B cell (primary cell): Measurements from ENCODE around the gene VN1R5. TPM values are rescaled to one million over a fixed set of nuclear protein-coding genes. Genes with fewer than 3 reads are reported as not detected.

ENCODE experiments used
- ATAC-seq: fragments of 200-7000 bp; cut with Tn5 transposase; one replicate; pipeline ENCODE4 v1.10.0; 2021; ENCODE audit warnings: low read depth, mild to moderate bottlenecking, moderate number of reproducible peaks, moderate library complexity
- CTCF ChIA-PET: fragments of 350-600 bp; sonication (Branson Sonifier 250); formaldehyde crosslinking; loops from one replicate; lab custom pipeline; 2021; ENCODE audit warnings: antibody characterized with exemption, inconsistent platforms; lab: Charles Lee
- POLR2A ChIA-PET: fragments of 350-600 bp; sonication (Branson Sonifier 250); formaldehyde crosslinking; loops from one replicate; lab custom pipeline; 2021; ENCODE audit warnings: antibody characterized with exemption; lab: Charles Lee
- DNase-seq: peaks from one replicate; pipeline ENCODE4 v3.0.0; 2013
- H2AFZ ChIP-seq: 2 replicates; pipeline ENCODE4 v1.6.1; 2012; ENCODE audit warnings: mild to moderate bottlenecking, low read depth, low read length; ENCODE audit not compliant: insufficient read depth, poor library complexity, severe bottlenecking
- H3K27ac ChIP-seq, 2 donors: 1 replicate in 1 of 2; 2 replicates in 1 of 2; pipeline ENCODE4 v1.5.1; 2012 to 2013; ENCODE audit warnings: low read length in 2 of 2, mild to moderate bottlenecking in 2 of 2, moderate library complexity in 1 of 2
- H3K27me3 ChIP-seq, 4 experiments: fragments of 200-600 bp in 1 of 4; sonication (generic) in 1 of 4; replicated peaks in 1 of 4; 1 replicate in 2 of 4; 2 replicates in 2 of 4; pipeline versions ENCODE4 v1.6.1 to v1.7.0; 2013 to 2016; ENCODE audit warnings: low read length in 3 of 4, mild to moderate bottlenecking in 2 of 4, mixed read lengths in 1 of 4, moderate library complexity in 1 of 4; ENCODE audit not compliant: insufficient read depth in 4 of 4, control insufficient read depth in 3 of 4; ENCODE audit errors: control extremely low read depth in 1 of 4
- H3K36me3 ChIP-seq, 2 experiments: replicated peaks in 1 of 2; 1 replicate in 1 of 2; 2 replicates in 1 of 2; pipeline versions ENCODE4 v1.6.1 to v1.7.1; 2013; ENCODE audit warnings: low read length in 1 of 2; ENCODE audit not compliant: insufficient read depth in 2 of 2, control insufficient read depth in 1 of 2; ENCODE audit errors: control extremely low read depth in 1 of 2, extremely low read depth in 1 of 2
- H3K4me1 ChIP-seq, 2 donors: fragments of 200-600 bp in 1 of 2; sonication (generic) in 1 of 2; 1 replicate in 1 of 2; 2 replicates in 1 of 2; pipeline versions ENCODE4 v1.5.1 to v1.6.1; 2013 to 2017; ENCODE audit warnings: low read length in 2 of 2; ENCODE audit not compliant: control insufficient read depth in 2 of 2, insufficient read depth in 2 of 2
- H3K4me2 ChIP-seq: replicated peaks from 2 replicates; pipeline ENCODE3; 2012; ENCODE audit warnings: mild to moderate bottlenecking, low read depth, low read length; ENCODE audit not compliant: poor library complexity, severe bottlenecking
- H3K4me3 ChIP-seq, 5 experiments: fragments of 200-600 bp in 1 of 5; sonication (generic) in 1 of 5; 1 replicate in 3 of 5; 2 replicates in 2 of 5; pipeline versions ENCODE4 v1.5.1 to v1.7.0; 2011 to 2016; ENCODE audit warnings: low read length in 4 of 5, mild to moderate bottlenecking in 4 of 5, low read depth in 2 of 5, control low read depth in 1 of 5, moderate library complexity in 1 of 5; ENCODE audit not compliant: insufficient read depth in 1 of 5; ENCODE audit errors: control extremely low read depth in 1 of 5, extremely low read depth in 1 of 5
- H3K79me2 ChIP-seq: fragments of 200-600 bp; sonication (generic); one replicate; pipeline ENCODE4 v1.6.0; 2016; ENCODE audit warnings: low read length; ENCODE audit not compliant: control insufficient read depth, insufficient read depth
- H3K9ac ChIP-seq: fragments of 200-600 bp; sonication (generic); 2 replicates; pipeline ENCODE4 v1.6.1; 2017; ENCODE audit warnings: mild to moderate bottlenecking, low read length, moderate library complexity
- H3K9me3 ChIP-seq, 3 donors: one replicate each; pipeline versions ENCODE4 v1.6.1 to v1.7.1; 2013; ENCODE audit warnings: low read length in 2 of 3; ENCODE audit not compliant: control insufficient read depth in 2 of 3, insufficient read depth in 1 of 3; ENCODE audit errors: control extremely low read depth in 1 of 3
- H4K20me1 ChIP-seq: 2 replicates; pipeline ENCODE4 v1.6.0; 2012; ENCODE audit warnings: mild to moderate bottlenecking, low read length; ENCODE audit not compliant: insufficient read depth, control insufficient read depth, poor library complexity, severe bottlenecking
- H3K27ac Mint-ChIP-seq: one replicate; pipeline ENCODE4 v1.8.0; 2021; ENCODE audit warnings: mixed read lengths
- H3K27me3 Mint-ChIP-seq: one replicate; pipeline ENCODE4 v1.8.0; 2021; ENCODE audit warnings: mixed read lengths
- H3K4me1 Mint-ChIP-seq: one replicate; pipeline ENCODE4 v1.8.0; 2021; ENCODE audit warnings: mixed read lengths
- H3K4me3 Mint-ChIP-seq: one replicate; pipeline ENCODE4 v1.8.0; 2021; ENCODE audit warnings: mixed read lengths
- H3K9me3 Mint-ChIP-seq: one replicate; pipeline ENCODE4 v1.8.0; 2022; ENCODE audit warnings: mixed read lengths; ENCODE audit not compliant: insufficient read depth
- EZH2 ChIP-seq: IDR thresholded peaks from 2 replicates; pipeline ENCODE4 v1.6.1; 2012; ENCODE audit warnings: borderline replicate concordance, low read depth, mild to moderate bottlenecking, moderate library complexity, low read length; ENCODE audit not compliant: insufficient read depth, poor library complexity, severe bottlenecking
- WGBS: methylation state at CpG from one replicate; pipeline ENCODE4 v1.1.5; 2013; ENCODE audit warnings: missing lambda C conversion rate; ENCODE audit not compliant: insufficient coverage; 5-methylcytosine and 5-hydroxymethylcytosine counted together
- intact Hi-C: fragments of 100-400 bp; cut with micrococcal nuclease; formaldehyde crosslinking; loops from one replicate; pipeline ENCODE4 v1.10.0; 2022
- polyA plus RNA-seq: library from polyadenylated mRNA; depleted of rRNA; stranded (reverse); fragments of >200 nt; gene quantifications from 2 replicates; pipeline ENCODE4 v1.2.3, GENCODE V29; 2012
- total RNA-seq, 2 donors: library from RNA; stranded (reverse); fragments of 120-200 nt in 1 of 2; gene quantifications; 1 replicate in 1 of 2; 2 replicates in 1 of 2; pipeline versions ENCODE4 v1.2.3 to v1.2.4, GENCODE V29; 2013 to 2022
- TF ChIP-seq, protein P1 (sequence below): fragments of 200-600 bp; IDR thresholded peaks from one replicate; pipeline ENCODE4 v1.8.0; 2022; ENCODE audit warnings: antibody characterized with exemption, mild to moderate bottlenecking

Gene VN1R5
- total and polyA plus RNA-seq, 2 donors (not counting 1 experiment from before 2014, with no cell fraction given): not detected

DNA sequence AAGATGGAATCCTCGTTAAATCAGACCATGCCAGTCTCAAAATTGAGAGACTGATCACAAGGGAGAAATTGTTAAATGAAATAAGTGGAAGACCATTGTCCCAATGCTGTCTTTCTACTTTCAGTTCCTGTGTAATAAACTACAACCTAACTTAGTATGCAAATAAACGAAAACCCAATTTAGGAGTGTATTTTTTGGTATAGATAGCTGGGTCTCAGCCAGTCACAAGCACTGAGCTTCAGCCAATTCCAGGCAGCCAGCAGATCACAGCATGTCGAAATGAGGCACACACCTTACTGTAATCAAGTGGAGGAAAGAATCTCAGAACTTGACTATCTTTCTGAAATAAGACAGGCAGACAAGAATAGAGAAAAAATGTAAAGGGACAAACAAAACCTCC lies 33.0 kb upstream of the VN1R5 start:
- Histone ChIP-seq H3K27ac (no peak overlapping the region), H3K9ac (no peak overlapping the region), H3K4me1 (no peaks in the 10 kb centered on the region), H4K20me1 (no peaks in the 10 kb centered on the region), H3K4me3 (no peak overlapping the region), H3K4me2 (no peak overlapping the region), H3K36me3 (no peaks in the 10 kb centered on the region), H2AFZ (no peak overlapping the region), H3K27me3 (peaks cover 0 to 8% (median 3%) of the 10 kb centered on the region in 4 experiments), H3K9me3 (peaks cover 3 to 14% (median 3%) of the 10 kb centered on the region in 3 donors), H3K79me2 (no peaks in the 10 kb centered on the region)
- no CpG with 5 or more reads among the region's 3 CpGs for WGBS
- Mint-ChIP-seq H3K9me3 (peaks cover 14% of the 10 kb centered on the region), H3K27ac (no peak overlapping the region), H3K27me3 (peaks cover 20% of the 10 kb centered on the region), H3K4me1 (no peaks in the 10 kb centered on the region), H3K4me3 (no peak overlapping the region)
- intact Hi-C loops: no loop called here
- POLR2A ChIA-PET: no interaction called here
- CTCF ChIA-PET: no interaction called here
- DNase-seq: no peak
- no peak for TF ChIP-seq EZH2
- TF ChIP-seq, protein P1, sequence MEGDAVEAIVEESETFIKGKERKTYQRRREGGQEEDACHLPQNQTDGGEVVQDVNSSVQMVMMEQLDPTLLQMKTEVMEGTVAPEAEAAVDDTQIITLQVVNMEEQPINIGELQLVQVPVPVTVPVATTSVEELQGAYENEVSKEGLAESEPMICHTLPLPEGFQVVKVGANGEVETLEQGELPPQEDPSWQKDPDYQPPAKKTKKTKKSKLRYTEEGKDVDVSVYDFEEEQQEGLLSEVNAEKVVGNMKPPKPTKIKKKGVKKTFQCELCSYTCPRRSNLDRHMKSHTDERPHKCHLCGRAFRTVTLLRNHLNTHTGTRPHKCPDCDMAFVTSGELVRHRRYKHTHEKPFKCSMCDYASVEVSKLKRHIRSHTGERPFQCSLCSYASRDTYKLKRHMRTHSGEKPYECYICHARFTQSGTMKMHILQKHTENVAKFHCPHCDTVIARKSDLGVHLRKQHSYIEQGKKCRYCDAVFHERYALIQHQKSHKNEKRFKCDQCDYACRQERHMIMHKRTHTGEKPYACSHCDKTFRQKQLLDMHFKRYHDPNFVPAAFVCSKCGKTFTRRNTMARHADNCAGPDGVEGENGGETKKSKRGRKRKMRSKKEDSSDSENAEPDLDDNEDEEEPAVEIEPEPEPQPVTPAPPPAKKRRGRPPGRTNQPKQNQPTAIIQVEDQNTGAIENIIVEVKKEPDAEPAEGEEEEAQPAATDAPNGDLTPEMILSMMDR: no peak
- ATAC-seq: no peak

DNA sequence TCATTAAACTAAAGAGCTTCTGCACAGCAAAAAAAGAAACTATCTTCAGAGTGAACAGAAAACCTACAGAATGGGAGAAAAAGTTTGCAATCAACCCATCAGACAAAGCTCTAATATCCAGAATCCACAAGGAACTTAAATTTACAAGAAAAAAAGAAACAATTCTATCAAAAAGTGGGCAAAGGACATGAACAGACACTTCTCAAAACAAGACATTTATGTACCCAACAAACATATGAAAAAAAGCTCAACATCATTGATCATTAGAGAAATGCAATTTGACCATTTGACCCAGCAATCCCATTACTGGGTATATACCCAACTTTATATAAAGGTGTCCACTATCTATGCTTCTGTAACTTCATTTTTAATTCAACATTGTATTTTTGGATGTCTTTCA lies 31.1 kb upstream of the VN1R5 start:
- Mint-ChIP-seq H3K4me3 (no peak overlapping the region), H3K9me3 (peaks cover 23% of the 10 kb centered on the region), H3K4me1 (no peaks in the 10 kb centered on the region), H3K27ac (no peak overlapping the region), H3K27me3 (peaks cover 17% of the 10 kb centered on the region)
- no peak overlapping the region for H3K4me2 ChIP-seq
- no peak for DNase-seq
- CTCF ChIA-PET: no interaction called here
- H3K79me2 ChIP-seq: no peaks in the 10 kb centered on the region
- intact Hi-C loops: no loop called here
- H4K20me1 ChIP-seq: no peaks in the 10 kb centered on the region
- H3K9ac ChIP-seq: no peak overlapping the region
- TF ChIP-seq EZH2: no peak
- TF ChIP-seq, protein P1: no peak
- peaks cover 0 to 6% (median 2%) of the 10 kb centered on the region in 4 experiments for H3K27me3 ChIP-seq
- no peaks in the 10 kb centered on the region for H3K36me3 ChIP-seq
- H3K27ac ChIP-seq: no peak overlapping the region
- H3K4me3 ChIP-seq: no peak overlapping the region
- no peak overlapping the region for H2AFZ ChIP-seq
- POLR2A ChIA-PET: no interaction called here
- no peaks in the 10 kb centered on the region for H3K4me1 ChIP-seq
- ATAC-seq: no peak
- peaks cover 3 to 19% (median 6%) of the 10 kb centered on the region in 3 donors for H3K9me3 ChIP-seq
